Measurements from ENCODE around the gene ATP5F1E.

DNA sequence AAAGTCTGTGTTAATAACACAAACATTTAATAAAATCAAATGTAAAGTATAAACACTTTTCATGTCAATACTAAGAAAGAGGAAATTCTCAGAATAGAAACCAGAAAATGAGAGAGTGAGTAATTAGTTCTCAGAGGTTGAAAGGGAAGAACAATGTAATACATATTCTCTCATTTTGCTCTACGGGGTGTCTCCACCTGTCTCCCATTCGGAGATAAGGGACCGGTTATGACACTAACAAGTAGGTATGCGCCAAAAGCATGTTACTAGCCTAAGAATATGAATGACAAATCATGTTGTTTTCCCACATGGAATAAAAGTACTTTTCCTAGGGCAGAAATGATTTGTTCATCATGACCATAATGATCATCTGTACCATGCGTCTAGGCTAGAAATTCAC, 46.1 kb upstream of the ATP5F1E start:
- TF ChIP-seq POLR2AphosphoS5 (IDR thresholded peaks at IDR 0.05) (no peak), POLR2A (IDR thresholded peaks at IDR 0.05) (no peak), EP300 (IDR thresholded peaks at IDR 0.05) (no peak)
- TF ChIP-seq, protein P1, sequence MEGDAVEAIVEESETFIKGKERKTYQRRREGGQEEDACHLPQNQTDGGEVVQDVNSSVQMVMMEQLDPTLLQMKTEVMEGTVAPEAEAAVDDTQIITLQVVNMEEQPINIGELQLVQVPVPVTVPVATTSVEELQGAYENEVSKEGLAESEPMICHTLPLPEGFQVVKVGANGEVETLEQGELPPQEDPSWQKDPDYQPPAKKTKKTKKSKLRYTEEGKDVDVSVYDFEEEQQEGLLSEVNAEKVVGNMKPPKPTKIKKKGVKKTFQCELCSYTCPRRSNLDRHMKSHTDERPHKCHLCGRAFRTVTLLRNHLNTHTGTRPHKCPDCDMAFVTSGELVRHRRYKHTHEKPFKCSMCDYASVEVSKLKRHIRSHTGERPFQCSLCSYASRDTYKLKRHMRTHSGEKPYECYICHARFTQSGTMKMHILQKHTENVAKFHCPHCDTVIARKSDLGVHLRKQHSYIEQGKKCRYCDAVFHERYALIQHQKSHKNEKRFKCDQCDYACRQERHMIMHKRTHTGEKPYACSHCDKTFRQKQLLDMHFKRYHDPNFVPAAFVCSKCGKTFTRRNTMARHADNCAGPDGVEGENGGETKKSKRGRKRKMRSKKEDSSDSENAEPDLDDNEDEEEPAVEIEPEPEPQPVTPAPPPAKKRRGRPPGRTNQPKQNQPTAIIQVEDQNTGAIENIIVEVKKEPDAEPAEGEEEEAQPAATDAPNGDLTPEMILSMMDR (IDR thresholded peaks at IDR 0.05): no peak

All from upper lobe of left lung (tissue), 4 donors.